Measurements from ENCODE around the gene TRPC4.

- TF ChIP-seq CTCF (IDR thresholded peaks at IDR 0.05; ENCODE audit: insufficient read depth, low read length, poor library complexity, severe bottlenecking) (no peak), EZH2phosphoT487 (conservative IDR thresholded peaks at IDR 0.05; ENCODE audit: low read length) (no peak)
These were observed 183.1 kb downstream of the TRPC4 start for GRCh38 chr13:37686501-37686900.
